GM23248 (cell line): Measurements from ENCODE around the gene GPR35. TPM values are rescaled to one million over a fixed set of nuclear protein-coding genes. Genes with fewer than 3 reads are reported as not detected.

ENCODE experiments used
- DNase-seq: peaks from one replicate; pipeline ENCODE4 v3.0.0-alpha.2; 2015
- H2AFZ ChIP-seq: fragments of 200-600 bp; sonication (generic); 2 replicates; pipeline ENCODE4 v1.6.1; 2016; ENCODE audit warnings: antibody characterized with exemption
- H3F3A ChIP-seq: fragments of 200-600 bp; sonication (generic); 2 replicates; pipeline ENCODE4 v1.6.1; 2016; ENCODE audit warnings: mild to moderate bottlenecking, antibody characterized with exemption, mixed run types; ENCODE audit not compliant: insufficient read depth
- H3K27ac ChIP-seq: fragments of 200-600 bp; sonication (generic); 2 replicates; pipeline ENCODE4 v1.5.1; 2016; ENCODE audit warnings: mild to moderate bottlenecking
- H3K27me3 ChIP-seq: fragments of 200-600 bp; sonication (generic); replicated peaks from 2 replicates; pipeline ENCODE4 v1.6.1; 2016; ENCODE audit warnings: mild to moderate bottlenecking; ENCODE audit not compliant: insufficient read depth
- H3K36me3 ChIP-seq: fragments of 200-600 bp; sonication (generic); 2 replicates; pipeline ENCODE4 v1.6.1; 2016; ENCODE audit warnings: low read depth, mild to moderate bottlenecking
- H3K4me1 ChIP-seq: fragments of 200-600 bp; sonication (generic); 2 replicates; pipeline ENCODE4 v1.6.1; 2016; ENCODE audit warnings: mild to moderate bottlenecking; ENCODE audit not compliant: insufficient read depth
- H3K4me2 ChIP-seq: fragments of 200-600 bp; sonication (generic); one replicate; pipeline ENCODE4 v1.6.1; 2016; ENCODE audit warnings: mild to moderate bottlenecking; ENCODE audit not compliant: unreplicated experiment
- H3K4me3 ChIP-seq: fragments of 200-600 bp; sonication (generic); 2 replicates; pipeline ENCODE4 v1.5.1; 2016; ENCODE audit warnings: mild to moderate bottlenecking
- H3K79me2 ChIP-seq: fragments of 200-600 bp; sonication (generic); 2 replicates; pipeline ENCODE4 v1.6.1; 2016; ENCODE audit warnings: mild to moderate bottlenecking; ENCODE audit not compliant: insufficient read depth
- H3K9ac ChIP-seq: fragments of 200-600 bp; sonication (generic); 2 replicates; pipeline ENCODE4 v1.6.1; 2016; ENCODE audit warnings: mild to moderate bottlenecking
- H3K9me2 ChIP-seq: fragments of 200-600 bp; sonication (generic); 2 replicates; pipeline ENCODE4 v1.6.1; 2016; ENCODE audit warnings: mixed run types, mild to moderate bottlenecking, moderate library complexity; ENCODE audit not compliant: insufficient read depth
- H3K9me3 ChIP-seq: fragments of 200-600 bp; sonication (generic); one replicate; pipeline ENCODE4 v1.6.1; 2017; ENCODE audit warnings: low read depth
- H4K20me1 ChIP-seq: fragments of 200-600 bp; sonication (generic); 2 replicates; pipeline ENCODE4 v1.6.0; 2016; ENCODE audit not compliant: insufficient read depth
- EZH2 ChIP-seq: fragments of 200-600 bp; sonication (generic); IDR thresholded peaks from 2 replicates; pipeline ENCODE4 v1.6.1; 2018; ENCODE audit warnings: antibody characterized with exemption, mild to moderate bottlenecking; ENCODE audit not compliant: insufficient read depth, poor library complexity, severe bottlenecking
- EZH2phosphoT487 ChIP-seq: fragments of 200-600 bp; sonication (generic); IDR thresholded peaks from 2 replicates; pipeline ENCODE4 v1.6.1; 2018; ENCODE audit warnings: antibody characterized with exemption, moderate library complexity, mild to moderate bottlenecking, low read depth; ENCODE audit not compliant: insufficient read depth
- WGBS, 2 experiments: methylation state at CpG; one replicate each; pipeline ENCODE4 v1.1.6; 2015 to 2017; ENCODE audit warnings: low lambda C conversion rate in 2 of 2, low coverage in 1 of 2; ENCODE audit errors: missing lambda C conversion rate in 2 of 2; 5-methylcytosine and 5-hydroxymethylcytosine counted together
- in situ Hi-C: fragments of 300-500 bp; cut with MboI; formaldehyde crosslinking; loops from 2 replicates; pipeline ENCODE4 v1.15.0; 2020
- polyA plus RNA-seq: library from polyadenylated mRNA; unstranded; fragments of >200 nt; fragmentation: Nextera tagmentation; extraction: Ambion mirVana; gene quantifications from 2 replicates; pipeline ENCODE4 v1.2.1, GENCODE V29; 2016
- total RNA-seq: library from RNA; depleted of rRNA; stranded (reverse); fragments of >200 nt; shearing (Covaris generic); gene quantifications from 2 replicates; pipeline ENCODE4 v1.2.3, GENCODE V29; 2014

The GPR35 gene
- total and polyA plus RNA-seq, 2 experiments from 2014 or later, result 0.14 TPM; not detected in 1

- Histone ChIP-seq H4K20me1 (no peaks in the 10 kb centered on the region; the same call in 1 of the 2 replicates), H3K9me2 (no peaks in the 10 kb centered on the region), H3F3A (peaks cover 25% of the 10 kb centered on the region), H3K27me3 (no peaks in the 10 kb centered on the region), H3K4me2 (peak overlapping the region; percentile 45), H3K9me3 (no peaks in the 10 kb centered on the region), H3K79me2 (peaks cover 75% of the 10 kb centered on the region), H3K27ac (peak overlapping the region; percentile 80), H3K9ac (peak overlapping the region; percentile 65), H3K36me3 (no peaks in the 10 kb centered on the region; the same call in 1 of the 2 replicates), H2AFZ (no peak overlapping the region), H3K4me3 (peak overlapping the region; percentile 22; the same call in 1 of the 2 replicates), H3K4me1 (peaks cover 18% of the 10 kb centered on the region)
- TF ChIP-seq EZH2 (no peak), EZH2phosphoT487 (no peak)
- 33 to 36% methylated on average over 27 of the region's 27 CpGs for WGBS, 2 experiments
- peak; percentile 97 for DNase-seq
- in situ Hi-C loops, result no loop called here
Measured at GRCh38 chr2:240579771-240580614, 45.3 kb upstream of the GPR35 start.

- in situ Hi-C loops, result no loop called here
- Histone ChIP-seq H3K9ac (no peak overlapping the region), H3K36me3 (no peaks in the 10 kb centered on the region), H3K9me2 (no peaks in the 10 kb centered on the region), H3K9me3 (no peaks in the 10 kb centered on the region), H3K4me3 (no peak overlapping the region), H3F3A (peaks cover 25% of the 10 kb centered on the region), H3K79me2 (peaks cover 79% of the 10 kb centered on the region), H2AFZ (no peak overlapping the region), H4K20me1 (no peaks in the 10 kb centered on the region; the same call in 1 of the 2 replicates), H3K27ac (no peak overlapping the region), H3K4me2 (no peak overlapping the region), H3K27me3 (no peaks in the 10 kb centered on the region), H3K4me1 (peaks cover 23% of the 10 kb centered on the region)
- TF ChIP-seq EZH2 (no peak), EZH2phosphoT487 (no peak)
- 83 to 84% methylated on average over 5 of the region's 5 CpGs for WGBS, 2 experiments
- DNase-seq, result no peak
Measured at GRCh38 chr2:240581811-240582210, 43.5 kb upstream of the GPR35 start.

GRCh38 chr2:240582781-240583180 lies 42.5 kb upstream of the GPR35 start:
- Histone ChIP-seq H3K9me3 (no peaks in the 10 kb centered on the region), H3K9ac (no peak overlapping the region), H3K79me2 (peaks cover 82% of the 10 kb centered on the region), H2AFZ (no peak overlapping the region), H3K27me3 (no peaks in the 10 kb centered on the region), H4K20me1 (no peaks in the 10 kb centered on the region; the same call in 1 of the 2 replicates), H3K27ac (no peak overlapping the region), H3K9me2 (no peaks in the 10 kb centered on the region), H3K4me1 (peaks cover 28% of the 10 kb centered on the region), H3F3A (peaks cover 25% of the 10 kb centered on the region), H3K36me3 (no peaks in the 10 kb centered on the region), H3K4me2 (peak overlapping the region; percentile 9), H3K4me3 (no peak overlapping the region)
- no peak for DNase-seq
- TF ChIP-seq EZH2phosphoT487 (no peak), EZH2 (no peak)
- in situ Hi-C loops, result no loop called here
- 62 to 66% methylated on average over 3 of the region's 3 CpGs for WGBS, 2 experiments

- H3K9me2 ChIP-seq, result no peaks in the 10 kb centered on the region
- H3K4me1 ChIP-seq, result peaks cover 28% of the 10 kb centered on the region
- H3K27me3 ChIP-seq, result no peaks in the 10 kb centered on the region
- in situ Hi-C loops, result no loop called here
- no peaks in the 10 kb centered on the region for H3K9me3 ChIP-seq
- 96 to 100% methylated on average over 4 of the region's 4 CpGs for WGBS, 2 experiments
- no peaks in the 10 kb centered on the region for H3K36me3 ChIP-seq
- H4K20me1 ChIP-seq, result no peaks in the 10 kb centered on the region; the same call in 1 of the 2 replicates
- TF ChIP-seq EZH2, result no peak
- TF ChIP-seq EZH2phosphoT487, result no peak
- H3K4me2 ChIP-seq, result no peak overlapping the region
- peaks cover 25% of the 10 kb centered on the region for H3F3A ChIP-seq
- peaks cover 83% of the 10 kb centered on the region for H3K79me2 ChIP-seq
- H3K9ac ChIP-seq, result no peak overlapping the region
- H2AFZ ChIP-seq, result no peak overlapping the region
- H3K4me3 ChIP-seq, result no peak overlapping the region
- no peak overlapping the region for H3K27ac ChIP-seq
- no peak for DNase-seq
Measured at GRCh38 chr2:240583774-240584173, 41.5 kb upstream of the GPR35 start.
